HepG2 (cell line): ENCODE results near the gene STEAP2. TPM values are rescaled to one million over a fixed set of nuclear protein-coding genes. Genes with fewer than 3 reads are reported as not detected.

Experiments used
- ARID2 ChIP-seq: sonication (generic); formaldehyde crosslinking; IDR thresholded peaks from 2 replicates; pipeline ENCODE4 v1.8.1; 2022; ENCODE audit warnings: mild to moderate bottlenecking, missing genetic modification reagents, borderline replicate concordance
- GABPA ChIP-seq, 2 experiments: IDR thresholded peaks; 2 replicates each; pipeline ENCODE4 v1.6.1; 2011 to 2016; ENCODE audit warnings: low read depth in 2 of 2, low read length in 1 of 2, missing biosample characterization in 1 of 2, missing genetic modification characterization in 1 of 2
- GMEB1 ChIP-seq: sonication (generic); formaldehyde crosslinking; IDR thresholded peaks from 2 replicates; pipeline ENCODE4 v1.5.1; 2020; ENCODE audit warnings: missing genetic modification reagents, mild to moderate bottlenecking, borderline replicate concordance
- IRF2 ChIP-seq: IDR thresholded peaks from 2 replicates; pipeline ENCODE4 v1.6.1; 2018; ENCODE audit warnings: missing genetic modification reagents, missing compliant biosample characterization
- MTA1 ChIP-seq: sonication (generic); formaldehyde crosslinking; IDR thresholded peaks from 2 replicates; pipeline ENCODE4 v1.4.0; 2020; ENCODE audit warnings: missing genetic modification reagents, mild to moderate bottlenecking, borderline replicate concordance
- MXI1 ChIP-seq: IDR thresholded peaks from 3 replicates; pipeline ENCODE4 v1.6.1; 2012; ENCODE audit warnings: low read depth, low read length, inconsistent platforms, borderline replicate concordance
- NFYC ChIP-seq: IDR thresholded peaks from 2 replicates; pipeline ENCODE4 v1.6.1; 2016; ENCODE audit warnings: missing genetic modification reagents, missing compliant biosample characterization
- NONO ChIP-seq, 2 experiments: fragments of 450-650 bp in 1 of 2; sonication (generic) in 1 of 2; formaldehyde crosslinking in 1 of 2; IDR thresholded peaks in 1 of 2; conservative IDR thresholded peaks in 1 of 2; 2 replicates each; pipeline versions ENCODE4 v1.6.1 to v1.8.0; 2017 to 2022; ENCODE audit warnings: mild to moderate bottlenecking in 1 of 2, missing genetic modification reagents in 1 of 2, moderate library complexity in 1 of 2
- NPAS2 ChIP-seq: sonication (generic); formaldehyde crosslinking; IDR thresholded peaks from 2 replicates; pipeline ENCODE4 v1.8.0; 2022; ENCODE audit warnings: mild to moderate bottlenecking, missing genetic modification reagents, borderline replicate concordance
- POLR2A ChIP-seq, 2 experiments: IDR thresholded peaks; 2 replicates each; pipeline ENCODE4 v1.6.1; 2011; ENCODE audit warnings: low read depth in 2 of 2, low read length in 2 of 2, mild to moderate bottlenecking in 1 of 2, moderate library complexity in 1 of 2; ENCODE audit not compliant: insufficient read depth in 1 of 2
- SP1 ChIP-seq, 2 experiments: fragments of 450-650 bp in 1 of 2; sonication (generic) in 1 of 2; formaldehyde crosslinking in 1 of 2; IDR thresholded peaks; 2 replicates each; pipeline versions ENCODE4 v1.4.0 to v1.6.1; 2016 to 2020; ENCODE audit warnings: missing genetic modification reagents in 1 of 2
- TBP ChIP-seq: sonication (generic); formaldehyde crosslinking; IDR thresholded peaks from 2 replicates; pipeline ENCODE4 v1.5.0; 2020; ENCODE audit warnings: missing genetic modification reagents
- ZBED4 ChIP-seq: sonication (generic); formaldehyde crosslinking; IDR thresholded peaks from 2 replicates; pipeline ENCODE4 v1.4.0; 2020; ENCODE audit warnings: missing genetic modification reagents, borderline replicate concordance
- ZFP41 ChIP-seq: sonication (generic); formaldehyde crosslinking; IDR thresholded peaks from 2 replicates; pipeline ENCODE4 v1.4.0; 2020; ENCODE audit warnings: mild to moderate bottlenecking, missing genetic modification reagents, borderline replicate concordance
- ZMYM2 ChIP-seq: sonication (generic); formaldehyde crosslinking; IDR thresholded peaks from 2 replicates; pipeline ENCODE4 v1.8.0; 2022; ENCODE audit warnings: mild to moderate bottlenecking, missing genetic modification reagents
- ZNF510 ChIP-seq: sonication (generic); formaldehyde crosslinking; IDR thresholded peaks from 2 replicates; pipeline ENCODE4 v1.4.0; 2020; ENCODE audit warnings: low read depth, mild to moderate bottlenecking, missing genetic modification reagents
- ZNF777 ChIP-seq: sonication (generic); formaldehyde crosslinking; IDR thresholded peaks from 2 replicates; pipeline ENCODE4 v1.4.0; 2020; ENCODE audit warnings: missing genetic modification reagents
- ZNF790 ChIP-seq: sonication (generic); formaldehyde crosslinking; IDR thresholded peaks from 2 replicates; pipeline ENCODE4 v1.8.0; 2022; ENCODE audit warnings: missing genetic modification reagents, mild to moderate bottlenecking, borderline replicate concordance
- ZSCAN12 ChIP-seq: sonication (generic); formaldehyde crosslinking; IDR thresholded peaks from 2 replicates; pipeline ENCODE4 v1.9.0; 2021; ENCODE audit warnings: mild to moderate bottlenecking, missing genetic modification reagents
- polyA plus RNA-seq, 8 experiments: library from polyadenylated mRNA; depleted of rRNA in 3 of 8; stranded (reverse) in 7 of 8; unstranded in 1 of 8; fragments of >200 nt; fragmentation: Illumina TruSeq in 4 of 8; extraction: Trizol in 4 of 8; gene quantifications; 2 replicates each; pipeline versions ENCODE4 v1.2.1 to v1.2.3, GENCODE V29; 2011 to 2016; ENCODE audit warnings: low read depth in 4 of 8, missing spikeins in 1 of 8, mixed read lengths in 1 of 8; ENCODE audit not compliant: insufficient read depth in 1 of 8
- total RNA-seq, 5 experiments: library from RNA; depleted of rRNA; stranded (reverse); fragments of >200 nt; fragmentation: Illumina TruSeq; extraction: Trizol; gene quantifications; 2 replicates each; pipeline ENCODE4 v1.2.3, GENCODE V29; 2016; ENCODE audit warnings: low read depth in 1 of 5

The STEAP2 gene
- total and polyA plus RNA-seq, 2 of the 13 experiments (the other 11 are each of a cell fraction or from before 2014, with no cell fraction given): 4.3 to 4.4 TPM

- TF ChIP-seq GMEB1 (CRISPR knock-in tag) (peak; percentile 67; the same call in 1 of the 2 replicates), NONO (IDR thresholded peaks at IDR 0.05) (no peak), NONO (CRISPR knock-in tag; conservative IDR thresholded peaks at IDR 0.05) (peak; percentile 96), ZBED4 (CRISPR knock-in tag) (no peak), ARID2 (peak; percentile 88; the same call in 1 of the 2 replicates), ZMYM2 (CRISPR knock-in tag) (peak; percentile 90), MTA1 (peak; percentile 98), ZFP41 (CRISPR knock-in tag) (no peak), NPAS2 (CRISPR knock-in tag) (no peak), GABPA (IDR thresholded peaks at IDR 0.05; ENCODE audit: low read depth, low read length) (no peak), GABPA (CRISPR knock-in tag; IDR thresholded peaks at IDR 0.05; ENCODE audit: low read depth) (0 out of 2 replicates have a peak, but pooled peaks have one; percentile 1), ZNF510 (CRISPR knock-in tag) (peak; percentile 30; the same call in 1 of the 2 replicates), SP1 (IDR thresholded peaks at IDR 0.05) (no peak), SP1 (CRISPR knock-in tag; IDR thresholded peaks at IDR 0.05) (peak; percentile 59), POLR2A (IDR thresholded peaks at IDR 0.05; ENCODE audit: insufficient read depth in 1 of 2, low read depth in 2 of 2, low read length in 2 of 2) (peak; percentile 80 to 86), IRF2 (CRISPR knock-in tag) (peak; percentile 74), ZSCAN12 (CRISPR knock-in tag) (no peak), MXI1 (peak; percentile 40; the same call in 1 of the 3 replicates), TBP (CRISPR knock-in tag) (no peak), ZNF777 (CRISPR knock-in tag) (no peak), NFYC (CRISPR knock-in tag) (no peak), ZNF790 (CRISPR knock-in tag) (peak; percentile 56; the same call in 1 of the 2 replicates)
Observed at GRCh38 chr7:90211391-90212148, at the start of gene STEAP2 (continued).
